AG10803 (cell line): Measurements from ENCODE around the gene OR1J1.

Source experiments
- DNase-seq: peaks from one replicate; pipeline ENCODE4 v3.0.0; 2010; ENCODE audit warnings: low read depth
- H3K4me3 ChIP-seq: 2 replicates; pipeline ENCODE4 v1.5.1; 2011; ENCODE audit warnings: mild to moderate bottlenecking, low read length, control low read depth
- TF ChIP-seq, protein P1 (sequence below): conservative IDR thresholded peaks from 2 replicates; pipeline ENCODE4 v1.5.1; 2011; ENCODE audit warnings: mild to moderate bottlenecking, low read length, control low read depth, inconsistent platforms

Gene OR1J1

GRCh38 chr9:122446819-122447484, 30.8 kb downstream of the OR1J1 start:
- TF ChIP-seq, protein P1, sequence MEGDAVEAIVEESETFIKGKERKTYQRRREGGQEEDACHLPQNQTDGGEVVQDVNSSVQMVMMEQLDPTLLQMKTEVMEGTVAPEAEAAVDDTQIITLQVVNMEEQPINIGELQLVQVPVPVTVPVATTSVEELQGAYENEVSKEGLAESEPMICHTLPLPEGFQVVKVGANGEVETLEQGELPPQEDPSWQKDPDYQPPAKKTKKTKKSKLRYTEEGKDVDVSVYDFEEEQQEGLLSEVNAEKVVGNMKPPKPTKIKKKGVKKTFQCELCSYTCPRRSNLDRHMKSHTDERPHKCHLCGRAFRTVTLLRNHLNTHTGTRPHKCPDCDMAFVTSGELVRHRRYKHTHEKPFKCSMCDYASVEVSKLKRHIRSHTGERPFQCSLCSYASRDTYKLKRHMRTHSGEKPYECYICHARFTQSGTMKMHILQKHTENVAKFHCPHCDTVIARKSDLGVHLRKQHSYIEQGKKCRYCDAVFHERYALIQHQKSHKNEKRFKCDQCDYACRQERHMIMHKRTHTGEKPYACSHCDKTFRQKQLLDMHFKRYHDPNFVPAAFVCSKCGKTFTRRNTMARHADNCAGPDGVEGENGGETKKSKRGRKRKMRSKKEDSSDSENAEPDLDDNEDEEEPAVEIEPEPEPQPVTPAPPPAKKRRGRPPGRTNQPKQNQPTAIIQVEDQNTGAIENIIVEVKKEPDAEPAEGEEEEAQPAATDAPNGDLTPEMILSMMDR = no peak

DNA sequence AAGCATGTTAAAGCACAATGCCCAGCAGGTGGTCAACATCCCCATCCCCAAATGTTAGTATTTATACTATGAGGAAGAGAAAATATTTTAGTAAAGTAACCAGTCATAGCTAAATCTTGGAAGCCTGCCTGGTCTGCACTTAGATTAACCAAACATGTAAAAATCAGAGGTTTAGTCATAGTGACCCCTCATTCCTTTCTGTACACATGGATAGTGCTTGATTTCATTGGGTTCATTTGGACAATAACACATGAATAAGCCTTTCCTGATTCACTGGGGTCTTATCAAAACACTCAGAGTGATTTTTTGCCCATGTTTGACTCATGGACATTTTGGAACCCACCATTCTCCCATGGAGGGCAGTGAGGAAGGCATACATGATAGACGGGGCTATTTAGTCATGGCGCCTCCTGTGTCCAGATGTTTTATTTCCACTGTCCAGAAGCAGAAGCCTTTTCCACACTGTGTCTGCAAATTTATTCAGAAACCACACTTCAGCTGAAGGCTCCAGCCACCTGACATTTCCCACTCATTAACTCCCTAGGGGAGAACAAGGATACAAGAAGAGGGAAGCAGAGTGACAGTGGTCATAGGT, 32.5 kb downstream of the OR1J1 start:
- DNase-seq = peak; percentile 90
- TF ChIP-seq, protein P1 = peak; percentile 15
- no peak overlapping the region for H3K4me3 ChIP-seq

More at GRCh38 chr9:122446819-122447484, 30.8 kb downstream of the OR1J1 start:
- no peak for DNase-seq
- H3K4me3 ChIP-seq = no peak overlapping the region

DNA sequence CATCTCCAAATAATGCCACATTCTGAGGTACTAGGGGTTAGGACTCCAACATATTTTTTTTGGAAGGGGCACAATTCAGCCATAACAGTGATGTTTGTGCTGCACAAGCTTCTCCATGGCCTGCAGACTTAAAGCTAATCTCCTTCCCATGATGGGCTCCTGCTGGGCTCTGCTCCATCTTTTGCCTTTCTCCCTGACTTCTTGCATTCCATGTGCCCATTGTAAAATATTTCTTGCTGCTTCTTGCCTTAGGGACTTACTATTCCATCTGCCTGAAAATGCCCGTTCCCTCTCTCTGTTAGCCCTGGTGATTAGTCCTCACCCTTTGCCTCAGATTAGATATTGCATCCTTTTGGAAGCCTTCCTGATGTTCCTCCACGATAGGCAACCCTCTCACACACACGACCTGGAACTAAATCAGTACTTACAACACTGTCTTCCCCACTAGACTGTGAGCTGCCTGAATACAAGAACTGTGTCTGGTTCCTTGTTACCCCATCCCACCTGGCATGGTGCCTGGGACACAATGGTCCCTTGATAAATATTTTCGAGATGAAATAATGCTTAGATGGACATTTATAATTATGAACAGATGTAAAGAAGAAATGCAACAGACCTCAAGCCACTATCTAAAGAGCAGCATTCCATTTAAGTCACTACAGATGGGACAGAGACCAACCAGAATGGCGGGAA, 33.5 kb downstream of the OR1J1 start:
- no peak overlapping the region for H3K4me3 ChIP-seq
- DNase-seq = peak; percentile 95
- TF ChIP-seq, protein P1 = no peak

- DNase-seq = no peak
- TF ChIP-seq, protein P1 = no peak
- H3K4me3 ChIP-seq = no peak overlapping the region
Observed at GRCh38 chr9:122442568-122442967, 35.2 kb downstream of the OR1J1 start.
